Measurements from ENCODE around the gene SLC6A19. TPM values are rescaled to one million over a fixed set of nuclear protein-coding genes. Genes with fewer than 3 reads are reported as not detected.

SLC6A19 gene
- polyA plus RNA-seq, 1 donor = 295 TPM

- no peak overlapping the region for H3K4me3 ChIP-seq (ENCODE audit: low read length)
- DNase-seq = no peak
These were observed 30.0 kb downstream of the SLC6A19 start for GRCh38 chr5:1231354-1231905.

DNA sequence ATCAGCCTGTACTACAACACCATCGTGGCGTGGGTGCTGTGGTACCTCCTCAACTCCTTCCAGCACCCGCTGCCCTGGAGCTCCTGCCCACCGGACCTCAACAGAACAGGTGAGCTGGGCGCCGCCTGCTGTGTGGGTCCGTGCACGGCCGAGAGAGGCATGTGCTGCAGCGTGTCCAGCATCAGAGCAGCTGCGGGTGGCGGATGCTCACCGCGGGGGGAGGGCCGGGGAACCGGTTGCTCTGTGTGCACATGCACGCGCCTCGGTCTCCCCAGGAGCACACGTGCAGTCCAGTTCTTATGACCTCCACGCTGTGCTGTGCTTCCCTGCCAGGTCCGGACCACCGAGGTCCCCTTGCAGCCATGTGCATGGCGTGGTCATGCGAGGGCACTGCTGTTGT lies 31.4 kb downstream of the SLC6A19 start:
- Histone ChIP-seq H3K4me1 (ENCODE audit: control insufficient read depth, insufficient read depth, low read length) (peaks cover 2% of the 10 kb centered on the region), H3K27me3 (ENCODE audit: control insufficient read depth, insufficient read depth, low read length) (no peaks in the 10 kb centered on the region), H3K27ac (ENCODE audit: low read length) (no peak overlapping the region), H3K9me3 (ENCODE audit: control insufficient read depth, low read depth, low read length) (peaks cover 9% of the 10 kb centered on the region), H3K36me3 (ENCODE audit: control insufficient read depth, insufficient read depth, low read length) (no peaks in the 10 kb centered on the region), H3K4me3 (ENCODE audit: low read length) (no peak overlapping the region)
- WGBS (ENCODE audit: insufficient coverage, low lambda C conversion rate) = no CpG with 5 or more reads among the region's 25 CpGs
- no peak for DNase-seq

More at GRCh38 chr5:1231354-1231905, 30.0 kb downstream of the SLC6A19 start:
- Histone ChIP-seq H3K27ac (ENCODE audit: low read length) (no peak overlapping the region), H3K36me3 (ENCODE audit: control insufficient read depth, insufficient read depth, low read length) (no peaks in the 10 kb centered on the region), H3K4me1 (ENCODE audit: control insufficient read depth, insufficient read depth, low read length) (no peaks in the 10 kb centered on the region), H3K27me3 (ENCODE audit: control insufficient read depth, insufficient read depth, low read length) (no peaks in the 10 kb centered on the region), H3K9me3 (ENCODE audit: control insufficient read depth, low read depth, low read length) (peaks cover 5% of the 10 kb centered on the region)
- WGBS (ENCODE audit: insufficient coverage, low lambda C conversion rate) = no CpG with 5 or more reads among the region's 13 CpGs

DNA sequence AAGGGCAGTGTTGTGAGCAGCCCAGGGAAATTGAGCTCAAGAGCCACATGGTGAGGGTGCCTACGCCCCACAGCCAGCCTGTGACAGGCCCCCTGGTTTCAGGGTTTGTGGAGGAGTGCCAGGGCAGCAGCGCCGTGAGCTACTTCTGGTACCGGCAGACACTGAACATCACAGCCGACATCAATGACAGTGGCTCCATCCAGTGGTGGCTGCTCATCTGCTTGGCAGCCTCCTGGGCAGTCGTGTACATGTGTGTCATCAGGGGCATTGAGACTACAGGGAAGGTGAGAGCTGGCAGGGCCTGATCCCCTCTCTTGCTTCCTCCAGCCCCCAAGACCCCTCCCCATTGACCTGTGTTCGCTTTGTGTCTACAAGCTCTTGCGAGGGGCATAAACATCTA lies 34.0 kb downstream of the SLC6A19 start:
- WGBS (ENCODE audit: insufficient coverage, low lambda C conversion rate) = no CpG with 5 or more reads among the region's 8 CpGs
- Histone ChIP-seq H3K9me3 (ENCODE audit: control insufficient read depth, low read depth, low read length) (peaks cover 15% of the 10 kb centered on the region), H3K27me3 (ENCODE audit: control insufficient read depth, insufficient read depth, low read length) (no peaks in the 10 kb centered on the region), H3K36me3 (ENCODE audit: control insufficient read depth, insufficient read depth, low read length) (no peaks in the 10 kb centered on the region), H3K27ac (ENCODE audit: low read length) (no peak overlapping the region), H3K4me1 (ENCODE audit: control insufficient read depth, insufficient read depth, low read length) (peaks cover 25% of the 10 kb centered on the region), H3K4me3 (ENCODE audit: low read length) (no peak overlapping the region)
- DNase-seq = no peak

- Histone ChIP-seq H3K9me3 (ENCODE audit: control insufficient read depth, low read depth, low read length) (peaks cover 15% of the 10 kb centered on the region), H3K4me1 (ENCODE audit: control insufficient read depth, insufficient read depth, low read length) (peaks cover 30% of the 10 kb centered on the region), H3K27ac (ENCODE audit: low read length) (no peak overlapping the region), H3K4me3 (ENCODE audit: low read length) (no peak overlapping the region), H3K36me3 (ENCODE audit: control insufficient read depth, insufficient read depth, low read length) (no peaks in the 10 kb centered on the region), H3K27me3 (ENCODE audit: control insufficient read depth, insufficient read depth, low read length) (no peaks in the 10 kb centered on the region)
- WGBS (ENCODE audit: insufficient coverage, low lambda C conversion rate) = 83% methylated on average over 1 of the region's 1 CpG
- DNase-seq = no peak
These were observed 34.4 kb downstream of the SLC6A19 start for GRCh38 chr5:1235838-1236237.

GRCh38 chr5:1239505-1240251 lies 38.3 kb downstream of the SLC6A19 start:
- no peaks in the 10 kb centered on the region for H3K36me3 ChIP-seq (ENCODE audit: control insufficient read depth, insufficient read depth, low read length)
- no peak overlapping the region for H3K4me3 ChIP-seq (ENCODE audit: low read length)
- peaks cover 11% of the 10 kb centered on the region for H3K27me3 ChIP-seq (ENCODE audit: control insufficient read depth, insufficient read depth, low read length)
- H3K4me1 ChIP-seq (ENCODE audit: control insufficient read depth, insufficient read depth, low read length) = peaks cover 30% of the 10 kb centered on the region
- peaks cover 15% of the 10 kb centered on the region for H3K9me3 ChIP-seq (ENCODE audit: control insufficient read depth, low read depth, low read length)
- H3K27ac ChIP-seq (ENCODE audit: low read length) = peak overlapping the region; percentile 22
- no CpG with 5 or more reads among the region's 22 CpGs for WGBS (ENCODE audit: insufficient coverage, low lambda C conversion rate)
- DNase-seq = peak; percentile 89 to 94

- Histone ChIP-seq H3K4me1 (ENCODE audit: control insufficient read depth, insufficient read depth, low read length) (peaks cover 30% of the 10 kb centered on the region), H3K27me3 (ENCODE audit: control insufficient read depth, insufficient read depth, low read length) (peaks cover 21% of the 10 kb centered on the region), H3K4me3 (ENCODE audit: low read length) (no peak overlapping the region), H3K27ac (ENCODE audit: low read length) (no peak overlapping the region), H3K36me3 (ENCODE audit: control insufficient read depth, insufficient read depth, low read length) (no peaks in the 10 kb centered on the region), H3K9me3 (ENCODE audit: control insufficient read depth, low read depth, low read length) (peaks cover 14% of the 10 kb centered on the region)
- DNase-seq = no peak
- 100% methylated on average over 1 of the region's 29 CpGs for WGBS (ENCODE audit: insufficient coverage, low lambda C conversion rate)
These were observed 39.3 kb downstream of the SLC6A19 start for GRCh38 chr5:1240496-1241260.

GRCh38 chr5:1241509-1242080 lies 40.2 kb downstream of the SLC6A19 start:
- Histone ChIP-seq H3K4me3 (ENCODE audit: low read length) (no peak overlapping the region), H3K27ac (ENCODE audit: low read length) (no peak overlapping the region), H3K36me3 (ENCODE audit: control insufficient read depth, insufficient read depth, low read length) (no peaks in the 10 kb centered on the region), H3K4me1 (ENCODE audit: control insufficient read depth, insufficient read depth, low read length) (peaks cover 30% of the 10 kb centered on the region), H3K9me3 (ENCODE audit: control insufficient read depth, low read depth, low read length) (peaks cover 12% of the 10 kb centered on the region), H3K27me3 (ENCODE audit: control insufficient read depth, insufficient read depth, low read length) (peaks cover 30% of the 10 kb centered on the region)
- DNase-seq = no peak
- no CpG with 5 or more reads among the region's 22 CpGs for WGBS (ENCODE audit: insufficient coverage, low lambda C conversion rate)

DNA sequence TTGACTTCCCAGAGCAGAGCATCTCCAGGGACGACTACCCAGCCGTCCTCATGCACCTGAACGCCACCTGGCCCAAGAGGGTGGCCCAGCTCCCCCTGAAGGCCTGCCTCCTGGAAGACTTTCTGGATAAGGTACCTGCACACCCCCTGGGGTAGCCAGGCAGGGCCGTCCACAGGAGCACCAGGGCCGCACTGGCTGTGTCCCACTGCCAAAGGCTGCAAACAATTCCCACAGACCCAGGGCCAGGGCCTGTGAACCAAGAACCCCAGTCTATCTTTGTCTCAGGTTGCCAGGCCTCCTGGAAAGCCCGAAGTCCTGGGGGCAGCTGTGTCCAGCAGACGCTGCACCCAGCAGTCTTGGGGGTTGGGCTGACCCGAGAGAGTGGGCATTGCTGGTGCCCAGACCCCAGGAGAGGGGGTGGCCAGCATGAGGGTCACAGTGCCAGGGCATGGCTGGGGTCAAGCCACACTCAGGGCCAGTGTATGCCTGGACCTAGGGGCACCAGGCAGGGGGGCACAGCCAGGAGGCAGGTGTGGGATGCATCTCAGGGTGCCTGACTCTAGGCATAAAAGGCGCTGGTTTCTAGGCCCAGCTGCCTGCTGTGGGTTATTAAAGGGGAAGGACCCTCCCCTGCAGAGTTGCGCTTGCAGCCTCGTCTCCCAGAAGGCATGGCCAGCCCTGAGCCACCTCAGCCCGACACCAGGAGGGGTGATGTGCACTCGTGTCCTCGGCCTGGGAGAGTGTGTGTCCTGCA lies 41.5 kb downstream of the SLC6A19 start:
- H3K4me1 ChIP-seq (ENCODE audit: control insufficient read depth, insufficient read depth, low read length) = peaks cover 27% of the 10 kb centered on the region
- H3K36me3 ChIP-seq (ENCODE audit: control insufficient read depth, insufficient read depth, low read length) = no peaks in the 10 kb centered on the region
- WGBS (ENCODE audit: insufficient coverage, low lambda C conversion rate) = no CpG with 5 or more reads among the region's 14 CpGs
- no peak overlapping the region for H3K27ac ChIP-seq (ENCODE audit: low read length)
- DNase-seq = no peak
- peaks cover 37% of the 10 kb centered on the region for H3K27me3 ChIP-seq (ENCODE audit: control insufficient read depth, insufficient read depth, low read length)
- H3K9me3 ChIP-seq (ENCODE audit: control insufficient read depth, low read depth, low read length) = peaks cover 10% of the 10 kb centered on the region
- H3K4me3 ChIP-seq (ENCODE audit: low read length) = no peak overlapping the region

DNA sequence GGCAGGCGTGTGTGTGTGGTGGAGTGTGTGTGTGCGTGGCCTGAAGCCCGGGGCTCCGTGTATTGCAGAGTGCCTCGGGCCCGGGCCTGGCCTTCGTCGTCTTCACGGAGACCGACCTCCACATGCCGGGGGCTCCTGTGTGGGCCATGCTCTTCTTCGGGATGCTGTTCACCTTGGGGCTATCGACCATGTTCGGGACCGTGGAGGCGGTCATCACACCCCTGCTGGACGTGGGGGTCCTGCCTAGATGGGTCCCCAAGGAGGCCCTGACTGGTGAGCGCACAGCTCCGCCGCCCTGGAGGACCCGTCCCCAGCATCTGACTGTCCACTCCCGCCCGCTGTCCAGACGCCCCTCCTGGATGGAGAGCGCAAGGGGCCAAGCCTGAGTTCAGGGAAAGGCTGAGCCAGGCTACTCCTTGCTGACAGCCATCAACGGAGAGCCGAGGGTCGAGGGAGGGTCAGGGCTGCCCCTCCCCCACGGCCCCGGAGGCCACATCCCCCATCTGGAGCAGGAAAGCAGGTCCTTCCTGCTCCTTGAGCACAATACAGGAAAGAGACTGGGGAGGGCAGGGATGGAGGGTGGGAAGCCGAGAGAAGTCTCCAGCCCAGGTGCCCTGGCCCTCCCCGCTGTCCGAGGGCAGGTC lies 42.2 kb downstream of the SLC6A19 start:
- Histone ChIP-seq H3K9me3 (ENCODE audit: control insufficient read depth, low read depth, low read length) (peaks cover 10% of the 10 kb centered on the region), H3K4me1 (ENCODE audit: control insufficient read depth, insufficient read depth, low read length) (peaks cover 23% of the 10 kb centered on the region), H3K36me3 (ENCODE audit: control insufficient read depth, insufficient read depth, low read length) (no peaks in the 10 kb centered on the region), H3K4me3 (ENCODE audit: low read length) (no peak overlapping the region), H3K27ac (ENCODE audit: low read length) (no peak overlapping the region), H3K27me3 (ENCODE audit: control insufficient read depth, insufficient read depth, low read length) (peaks cover 37% of the 10 kb centered on the region)
- WGBS (ENCODE audit: insufficient coverage, low lambda C conversion rate) = no CpG with 5 or more reads among the region's 33 CpGs
- DNase-seq = no peak

Measured in large intestine (tissue), 3 donors.